ENCODE results near the gene ICAM2.
"Not testable (repeated sequence)": the region's sequence is repeated elsewhere in the genome, so short reads cannot be mapped to it uniquely, and the experiment has no call there.

The ICAM2 gene

DNA sequence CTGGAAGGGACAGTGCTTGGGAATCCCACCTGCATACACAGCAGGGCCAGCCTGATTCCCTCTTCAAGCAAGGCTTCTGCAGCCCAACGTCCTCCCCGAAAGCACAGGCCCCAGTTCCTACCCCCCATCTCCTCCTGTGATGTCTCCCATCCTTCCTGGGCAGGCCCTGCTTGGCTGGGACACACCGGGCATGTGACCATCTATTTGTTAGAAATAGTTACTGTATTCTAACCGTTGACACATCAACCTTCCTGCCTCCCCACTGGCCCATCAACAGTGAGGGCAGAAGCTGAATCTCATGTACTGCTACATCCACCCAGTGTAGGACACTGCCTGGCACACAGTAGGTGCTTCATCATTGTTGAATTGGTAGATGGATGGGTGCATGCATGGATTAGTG is 11.6 kb downstream of the ICAM2 start:
- no peak for DNase-seq

DNA sequence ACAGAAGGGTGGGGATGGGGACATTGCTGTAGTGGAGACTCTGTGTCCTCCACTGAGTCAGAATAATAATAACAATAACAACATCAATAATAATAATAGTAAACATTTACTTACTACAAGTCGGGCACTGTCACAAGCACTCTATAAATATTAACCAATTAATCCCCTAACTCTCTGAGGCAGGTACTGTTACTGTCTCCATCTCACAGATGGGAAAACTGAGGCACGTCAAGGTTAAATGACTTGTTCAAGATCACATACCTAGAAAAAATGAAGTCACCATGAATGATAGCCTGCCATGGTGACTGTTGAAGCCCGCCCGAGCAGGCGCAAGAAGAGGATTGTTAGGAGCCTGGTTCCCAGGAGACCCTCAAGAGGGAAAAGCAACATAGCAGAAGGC is 12.1 kb downstream of the ICAM2 start:
- no peak for DNase-seq

DNA sequence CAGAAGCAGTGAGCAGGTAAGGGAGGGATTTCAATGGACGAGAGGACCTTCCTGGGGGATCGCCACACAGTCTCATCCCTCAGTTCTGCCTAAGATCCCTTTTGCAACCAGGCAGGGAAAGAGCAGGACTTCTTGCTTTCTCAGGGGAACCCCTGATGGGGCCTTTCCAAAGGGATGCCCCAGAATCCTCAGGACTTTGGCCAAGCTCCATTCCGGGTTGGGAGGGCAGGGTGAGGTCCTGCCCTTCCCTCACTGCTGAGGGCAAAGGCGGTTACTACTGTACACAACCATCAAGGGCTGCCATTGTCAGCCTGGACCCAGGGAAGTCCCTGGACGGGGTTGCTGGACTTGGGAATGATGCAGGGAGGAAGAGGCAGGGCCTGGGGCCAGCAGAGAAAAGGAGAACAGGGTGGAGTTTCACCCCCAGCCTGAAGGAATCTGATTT is 12.6 kb downstream of the ICAM2 start:
- DNase-seq, result no peak

DNA sequence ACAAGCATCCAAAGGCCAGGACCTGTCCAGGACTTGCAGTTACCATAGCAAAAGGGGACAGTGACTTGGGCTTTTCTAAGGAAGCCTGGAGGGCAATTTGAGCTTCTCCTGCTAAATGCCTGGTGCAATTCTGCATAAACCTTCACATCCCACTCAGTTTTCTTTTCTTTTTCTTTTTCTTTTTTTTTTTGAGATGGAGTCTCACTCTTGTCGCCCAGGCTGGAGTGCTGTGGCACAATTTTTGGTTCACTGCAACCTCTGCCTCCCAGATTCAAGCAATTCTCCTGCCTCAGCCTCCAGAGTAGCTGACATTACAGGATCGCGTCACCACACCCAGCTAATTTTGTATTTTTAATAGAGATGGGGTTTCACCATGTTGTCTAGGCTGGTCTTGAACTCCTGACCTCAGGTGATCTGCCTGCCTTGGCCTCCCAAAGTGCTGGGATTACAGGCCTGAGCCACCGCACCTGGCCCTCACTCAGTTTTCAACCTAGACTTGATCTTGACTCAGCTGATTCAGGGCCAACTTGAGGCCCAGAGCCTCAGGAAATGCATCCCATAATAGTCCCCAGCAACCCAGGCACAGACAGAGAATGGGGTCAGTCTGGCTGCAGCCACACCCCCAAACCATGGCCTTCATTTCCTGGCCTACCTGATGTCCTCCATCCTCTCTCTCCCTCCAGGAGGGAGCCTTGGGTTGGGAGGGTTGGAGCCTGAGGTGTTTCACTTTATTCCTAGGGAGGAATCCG is 13.2 kb downstream of the ICAM2 start:
- not testable (repeated sequence) for DNase-seq

DNA sequence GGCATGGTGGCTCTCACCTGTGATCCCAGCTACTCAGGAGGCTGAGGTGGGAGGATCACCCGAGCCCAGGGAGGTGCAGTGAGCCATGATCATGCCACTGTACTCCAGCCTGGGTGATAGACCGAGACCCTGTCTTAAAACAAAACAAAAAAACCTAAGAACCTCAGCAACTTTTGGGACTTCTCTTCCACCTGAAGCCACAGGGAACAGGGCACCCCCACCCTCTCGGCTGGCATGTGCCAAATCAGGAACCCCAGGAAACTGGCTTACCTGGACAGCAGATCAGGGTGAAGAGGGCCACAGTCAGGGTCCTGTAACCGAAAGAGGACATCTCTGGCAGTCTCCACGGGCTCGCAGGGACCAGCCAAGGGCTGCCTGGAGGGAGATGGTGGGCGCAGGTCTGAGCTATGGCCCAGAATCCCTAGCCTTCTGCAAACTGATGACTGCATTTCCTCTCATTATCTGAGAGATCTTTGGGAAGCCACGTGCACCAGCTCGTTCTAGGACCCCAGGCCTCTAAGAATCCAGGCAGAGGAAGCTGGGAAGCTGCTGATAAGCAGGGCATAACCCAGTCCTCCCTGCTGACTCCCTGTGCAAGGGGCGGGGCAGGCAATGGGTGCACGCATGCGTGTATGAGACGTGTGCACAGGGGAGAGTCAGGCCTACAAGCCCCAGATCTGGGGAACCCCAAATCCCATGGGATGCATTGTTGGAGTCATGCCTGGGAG is 13.9 kb downstream of the ICAM2 start:
- DNase-seq, result no peak

DNA sequence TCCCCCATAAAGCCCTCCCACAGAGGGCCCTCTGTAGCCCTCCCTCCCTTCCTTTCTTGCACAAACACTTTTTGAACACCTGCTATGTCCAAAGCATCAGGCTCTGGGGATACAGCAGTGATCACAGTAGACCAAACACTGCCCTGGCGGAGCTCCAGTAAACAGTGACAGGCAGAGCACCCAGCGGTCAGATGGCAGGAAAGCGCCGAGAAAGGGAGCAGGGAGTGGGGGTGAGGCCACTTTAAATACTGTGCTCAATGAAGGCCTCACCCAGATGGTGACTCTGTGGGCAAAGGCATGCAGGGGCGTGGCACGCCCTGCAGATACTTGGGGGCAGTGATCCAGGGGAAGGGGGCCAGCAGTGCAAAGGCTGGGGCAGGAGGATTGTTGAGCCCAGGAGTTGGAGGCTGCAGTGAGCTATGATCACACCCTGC is 14.7 kb downstream of the ICAM2 start:
- no peak for DNase-seq

DNA sequence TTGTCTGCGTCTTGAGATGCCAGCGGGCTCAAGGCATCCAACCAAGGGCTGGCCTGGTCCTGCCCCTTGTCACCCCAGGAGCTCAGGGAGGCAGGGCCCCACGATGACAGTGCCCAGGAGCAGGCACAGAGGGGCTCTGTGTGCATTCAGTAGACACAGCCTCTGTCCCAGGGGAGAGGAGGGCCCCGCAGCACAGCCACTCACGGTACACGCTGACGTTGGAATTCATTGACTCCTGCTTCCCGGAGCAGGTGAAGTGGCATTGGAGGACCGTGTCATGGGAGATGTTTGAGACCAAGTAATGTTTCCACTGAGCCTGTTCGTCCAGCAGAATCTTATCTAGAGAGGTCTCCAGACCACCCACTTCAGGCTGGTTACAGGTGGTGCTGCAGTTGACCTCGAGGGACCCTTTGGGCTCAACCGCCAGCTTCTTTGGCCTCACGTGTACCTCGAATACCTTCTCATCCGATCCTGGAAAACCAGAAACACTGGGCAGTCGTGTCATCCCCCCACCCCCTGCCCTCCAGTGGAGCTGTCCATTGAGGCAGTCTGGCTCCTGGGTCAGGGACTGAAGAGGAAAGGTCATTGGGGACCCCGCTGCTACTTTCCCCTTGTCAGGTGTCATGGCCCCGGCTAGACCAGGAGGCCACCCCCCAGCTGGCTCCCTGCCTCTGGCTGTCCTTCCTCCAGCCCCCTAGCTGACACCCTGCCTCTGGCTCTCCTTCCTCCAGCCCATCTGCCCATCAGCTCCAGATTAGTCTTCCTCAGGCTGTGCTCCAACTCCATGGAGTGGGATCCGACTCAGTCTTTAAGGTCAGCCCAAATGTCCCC is 15.3 kb downstream of the ICAM2 start:
- no peak for DNase-seq

DNA sequence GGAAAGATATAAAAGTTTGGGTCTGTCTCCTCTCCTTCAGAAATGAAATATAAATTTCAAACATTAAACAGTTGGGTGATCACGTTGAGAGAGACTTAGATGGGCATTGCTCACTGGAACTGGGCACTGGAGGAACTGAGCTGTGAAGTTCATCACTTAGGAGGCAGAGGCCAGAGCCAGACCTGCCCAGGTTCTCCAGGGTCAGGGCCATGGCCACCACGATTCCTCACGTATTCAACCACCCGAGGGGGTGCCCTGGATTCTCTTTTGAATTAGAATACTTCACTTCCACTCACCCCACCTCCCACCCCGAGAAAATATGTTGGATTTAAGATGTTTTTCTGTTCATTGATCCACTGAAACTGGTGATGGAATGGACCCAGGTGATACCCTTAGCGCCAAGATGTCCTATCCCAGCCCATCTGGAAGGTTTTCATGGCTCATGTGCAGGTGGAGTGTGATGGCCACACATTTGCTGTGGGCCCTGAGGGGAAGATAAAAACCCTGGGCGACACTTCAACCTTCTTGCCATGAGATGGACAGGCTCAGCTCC is 16.1 kb downstream of the ICAM2 start:
- no peak for DNase-seq

DNA sequence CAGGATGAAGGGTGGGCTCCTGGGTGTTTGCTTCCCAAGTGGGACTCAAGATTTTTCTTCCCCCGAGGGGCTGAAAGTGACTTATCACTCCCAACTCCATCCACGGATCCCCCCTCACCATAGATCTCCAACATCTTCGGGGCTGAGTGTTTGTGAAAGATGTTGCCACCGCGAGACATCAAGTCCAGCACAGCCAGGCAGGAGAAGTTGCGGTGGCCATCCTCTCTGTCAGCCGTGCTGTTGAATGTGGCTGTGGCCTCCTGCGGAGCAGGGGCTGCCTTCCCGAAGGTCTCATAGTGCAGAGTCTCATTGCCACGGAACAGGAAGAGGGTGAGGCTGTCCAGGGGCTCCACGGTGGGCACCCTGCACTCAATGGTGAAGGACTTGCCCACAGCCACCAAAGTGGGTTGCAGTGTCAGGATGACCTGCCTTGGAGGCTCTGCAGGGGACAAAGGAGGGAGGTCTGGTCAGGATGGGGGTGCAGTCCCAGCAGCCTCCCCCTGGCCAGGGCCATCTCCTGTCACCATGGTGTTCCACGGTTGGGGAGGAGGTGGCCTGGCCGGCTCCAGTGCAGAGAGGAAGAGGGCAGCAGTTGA is 16.8 kb downstream of the ICAM2 start:
- no peak for DNase-seq

DNA sequence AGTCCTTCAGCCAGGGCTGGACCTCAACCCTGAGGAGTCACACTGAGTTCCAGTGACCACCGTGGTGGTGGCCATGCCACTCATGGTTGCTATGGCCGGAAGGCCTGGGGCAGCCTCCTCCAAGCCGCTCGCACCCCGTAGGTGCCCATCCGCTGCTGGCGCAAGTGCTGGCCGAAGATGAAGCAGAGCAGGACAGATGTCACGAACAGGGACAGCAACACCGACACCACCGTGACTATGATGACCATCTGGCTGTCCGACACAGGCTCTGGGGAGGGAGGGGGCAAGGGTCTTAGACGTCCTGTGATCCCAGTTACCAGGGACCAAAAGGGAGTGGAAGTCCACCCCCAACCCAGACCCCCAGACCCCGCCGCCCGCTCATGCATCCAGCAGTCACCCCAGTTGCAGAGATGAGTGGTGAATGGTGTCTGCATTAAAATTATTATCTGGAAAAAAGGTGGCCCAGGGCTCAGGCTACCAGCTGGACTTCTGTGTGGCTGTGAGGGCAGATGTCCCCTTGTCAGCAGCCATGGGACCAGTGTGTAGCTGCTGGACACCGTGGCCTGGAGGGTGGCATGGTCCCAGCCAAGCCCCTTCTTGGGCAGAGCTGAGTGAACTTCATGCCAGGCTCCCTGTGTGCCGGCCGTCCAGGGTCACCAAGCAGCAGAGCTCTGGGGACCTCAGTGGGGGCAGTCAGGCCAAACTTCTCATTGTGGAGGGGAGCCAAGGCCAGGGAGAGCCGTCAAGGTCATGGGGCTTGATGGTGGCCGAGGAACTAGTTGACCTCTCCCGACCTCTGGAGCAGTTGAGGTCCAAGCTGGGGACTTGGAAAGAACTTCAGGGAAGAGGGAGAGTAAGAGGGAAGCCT is 17.5 kb downstream of the ICAM2 start:
- DNase-seq, result no peak

DNA sequence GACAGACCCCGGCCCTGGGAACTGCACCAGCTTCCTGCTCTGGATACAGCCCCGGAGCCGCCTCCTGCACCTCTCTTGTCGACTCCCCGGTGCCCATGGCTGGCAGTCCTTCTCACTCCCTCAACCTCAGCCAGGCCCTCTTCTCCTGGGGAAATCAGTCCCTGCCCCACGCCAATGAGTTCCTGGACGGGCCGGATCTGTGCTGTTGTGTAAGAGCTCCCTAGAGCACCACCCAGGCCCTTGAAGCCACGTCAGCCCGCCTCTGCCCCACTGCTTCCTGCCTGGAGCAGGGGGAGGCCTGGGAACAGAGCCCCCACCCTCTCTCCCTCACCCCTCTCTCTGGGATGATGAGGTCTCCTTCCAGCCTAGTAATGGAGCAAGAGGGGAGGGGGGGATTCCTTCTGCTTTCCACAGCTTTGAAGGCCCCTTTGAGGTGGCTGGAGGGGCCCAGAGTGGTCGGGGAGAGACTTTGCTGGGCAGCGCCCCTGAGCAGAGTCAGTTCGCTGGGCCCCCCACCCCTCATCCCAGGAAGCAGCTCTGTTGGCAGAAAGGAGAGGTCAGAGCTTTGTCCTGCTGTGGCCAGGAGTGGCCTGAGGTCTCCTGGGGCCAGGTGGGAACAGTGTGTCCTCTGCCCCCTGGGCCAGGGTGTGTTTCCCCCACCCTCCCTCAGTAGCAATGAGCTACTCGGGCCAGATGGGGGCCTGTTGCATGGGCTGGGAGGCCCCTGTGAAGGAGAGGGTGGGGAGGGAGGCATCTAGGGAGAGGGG is 18.5 kb downstream of the ICAM2 start:
- no peak for DNase-seq

DNA sequence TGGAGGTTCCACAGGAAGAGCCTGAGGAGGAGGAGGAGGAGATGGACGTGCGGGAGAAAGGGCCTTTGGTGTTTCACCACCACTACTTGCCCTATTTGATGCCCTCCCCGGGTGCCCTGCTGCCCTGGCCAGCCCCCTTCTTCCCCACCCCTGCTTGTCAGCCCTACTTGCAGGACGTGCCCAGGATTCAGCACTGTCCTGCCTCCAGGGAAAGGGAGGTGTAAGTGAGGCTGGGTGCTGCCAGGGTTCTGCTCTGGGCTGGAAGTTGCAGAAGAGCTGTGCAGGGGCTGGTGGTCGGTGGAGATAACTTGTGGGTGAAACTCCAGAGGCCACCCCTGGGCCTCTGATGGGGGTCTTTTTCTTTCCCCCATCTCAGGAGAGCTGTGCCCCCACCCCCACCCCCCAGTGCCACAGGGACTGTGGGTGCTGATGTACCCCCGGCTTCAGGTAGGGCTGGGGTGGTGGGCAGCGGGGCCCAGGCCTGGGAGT is 19.3 kb downstream of the ICAM2 start:
- no peak for DNase-seq

DNA sequence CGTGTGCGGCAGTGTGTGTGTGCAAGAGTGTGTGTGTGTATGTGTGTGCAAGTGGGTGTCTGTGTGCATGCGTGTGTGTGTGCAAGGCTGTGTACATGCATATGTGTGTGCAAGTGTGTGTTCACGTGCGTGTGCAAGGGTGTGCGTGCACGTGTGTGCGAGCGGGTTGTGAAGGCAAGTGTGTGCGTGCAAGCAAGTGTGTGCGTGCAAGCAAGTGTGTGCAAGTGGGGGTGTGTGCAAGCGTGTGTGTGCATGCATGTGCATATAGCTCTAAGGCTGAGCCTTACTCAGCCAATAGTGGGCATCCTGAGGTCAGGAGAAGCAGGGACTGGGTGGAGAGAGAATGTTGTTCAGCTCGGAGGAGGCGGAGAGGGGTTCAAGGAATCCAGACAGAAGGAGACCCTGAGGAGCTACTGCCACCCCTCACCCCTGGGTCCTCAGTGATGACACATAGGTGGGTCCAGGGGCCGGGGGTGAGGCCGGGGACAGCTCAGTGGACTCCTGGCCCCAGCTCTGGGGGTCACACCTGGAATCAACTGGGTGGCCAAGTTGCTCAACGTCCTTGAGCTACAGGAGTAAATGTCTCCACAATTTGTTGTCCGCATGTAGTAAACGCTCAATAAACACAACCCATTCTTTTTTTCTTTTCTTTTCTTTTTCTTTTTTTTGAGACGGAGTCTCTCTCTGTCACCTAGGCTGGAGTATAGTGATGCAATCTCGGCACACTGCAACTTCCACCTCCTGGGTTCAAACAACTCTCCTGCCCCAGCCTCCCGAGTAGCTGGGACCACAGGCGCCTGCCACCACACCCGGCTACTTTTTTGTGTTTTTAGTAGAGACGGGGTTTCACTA is 20.5 kb downstream of the ICAM2 start:
- no peak for DNase-seq

DNA sequence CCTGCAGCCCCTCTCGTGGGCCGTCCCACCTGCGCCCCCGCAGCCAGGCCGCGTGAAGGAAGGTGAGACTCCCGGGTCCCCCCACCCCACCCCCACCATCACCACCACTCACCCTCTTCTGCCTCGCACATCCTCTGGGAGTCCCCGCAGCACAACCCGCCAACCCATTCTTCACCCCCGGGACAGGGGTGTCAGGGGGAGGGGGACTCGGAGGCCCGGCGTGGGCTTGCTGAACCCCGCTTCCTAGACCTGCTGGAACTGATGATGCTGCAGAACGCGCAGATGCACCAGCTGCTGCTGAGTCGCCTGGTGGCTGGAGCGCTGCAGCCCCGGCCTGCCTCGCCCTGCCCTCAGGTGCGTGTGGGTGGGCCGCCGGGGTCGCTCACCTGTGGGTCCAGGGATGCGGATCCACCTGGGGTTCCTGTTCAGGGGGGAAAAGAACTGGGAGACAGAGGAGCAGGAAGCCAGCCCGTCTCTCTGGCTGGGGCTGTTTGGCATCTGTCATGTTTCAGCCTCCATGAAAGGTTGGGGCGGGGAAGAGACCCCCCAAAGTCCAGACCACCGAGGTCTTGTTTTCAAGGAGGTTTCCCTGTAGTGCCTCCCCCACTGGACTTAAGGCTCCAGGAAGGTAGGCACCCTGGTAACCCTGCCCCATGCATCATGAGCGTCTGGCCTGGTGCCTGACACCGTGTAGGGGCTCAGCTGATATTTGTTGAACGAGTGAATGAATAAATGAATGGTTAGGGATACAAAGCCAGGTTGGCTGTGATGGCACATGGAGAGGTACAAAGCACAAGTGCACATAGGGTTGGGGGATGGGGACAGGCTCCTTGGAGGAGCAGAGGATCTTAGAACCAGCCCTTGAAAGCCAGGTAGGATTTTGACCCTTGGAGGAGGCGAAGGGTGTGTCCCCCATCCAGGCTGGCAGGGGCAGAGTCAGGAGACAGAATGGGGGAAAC is 21.4 kb downstream of the ICAM2 start:
- DNase-seq, result no peak

DNA sequence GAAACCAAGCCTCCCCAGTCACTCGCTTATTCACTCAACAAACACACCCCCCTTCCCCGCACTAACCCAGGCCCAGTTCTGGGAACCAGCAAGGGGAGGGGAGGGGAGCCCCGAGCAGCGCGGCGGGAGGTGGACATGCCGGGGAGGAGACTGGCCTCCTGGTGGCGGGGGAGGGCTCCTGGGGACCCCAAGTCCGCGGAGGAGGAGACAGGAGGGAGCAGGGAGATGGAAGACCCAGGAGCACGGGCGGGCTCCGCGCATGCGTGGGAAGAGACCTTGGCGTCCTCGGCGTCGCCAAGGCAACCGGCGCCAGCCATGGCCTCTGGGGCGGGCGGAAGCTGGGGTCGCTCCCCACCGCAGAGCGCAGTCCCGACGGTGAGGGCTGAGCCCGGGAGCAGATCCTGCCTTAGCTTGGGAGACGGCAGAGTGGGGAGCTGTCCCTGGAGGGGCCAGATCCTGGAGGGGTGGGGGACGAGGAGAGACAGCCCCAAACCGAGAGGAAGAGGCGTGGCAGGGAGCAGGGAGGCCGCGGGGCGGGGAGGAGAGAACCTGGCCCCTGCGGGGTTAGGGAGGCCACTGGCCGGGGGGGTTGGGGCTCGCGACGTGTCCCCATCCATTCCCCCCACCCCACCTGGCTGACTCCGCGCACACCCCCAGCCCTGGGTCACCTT is 22.2 kb downstream of the ICAM2 start, which contains the start of gene PRR29:
Gene PRR29, plus strand, starts transcription at position 302 of the 671 bp plus-strand sequence. Its CDS starts 14 bp downstream, at position 316.
- peak; percentile 83 for DNase-seq

DNA sequence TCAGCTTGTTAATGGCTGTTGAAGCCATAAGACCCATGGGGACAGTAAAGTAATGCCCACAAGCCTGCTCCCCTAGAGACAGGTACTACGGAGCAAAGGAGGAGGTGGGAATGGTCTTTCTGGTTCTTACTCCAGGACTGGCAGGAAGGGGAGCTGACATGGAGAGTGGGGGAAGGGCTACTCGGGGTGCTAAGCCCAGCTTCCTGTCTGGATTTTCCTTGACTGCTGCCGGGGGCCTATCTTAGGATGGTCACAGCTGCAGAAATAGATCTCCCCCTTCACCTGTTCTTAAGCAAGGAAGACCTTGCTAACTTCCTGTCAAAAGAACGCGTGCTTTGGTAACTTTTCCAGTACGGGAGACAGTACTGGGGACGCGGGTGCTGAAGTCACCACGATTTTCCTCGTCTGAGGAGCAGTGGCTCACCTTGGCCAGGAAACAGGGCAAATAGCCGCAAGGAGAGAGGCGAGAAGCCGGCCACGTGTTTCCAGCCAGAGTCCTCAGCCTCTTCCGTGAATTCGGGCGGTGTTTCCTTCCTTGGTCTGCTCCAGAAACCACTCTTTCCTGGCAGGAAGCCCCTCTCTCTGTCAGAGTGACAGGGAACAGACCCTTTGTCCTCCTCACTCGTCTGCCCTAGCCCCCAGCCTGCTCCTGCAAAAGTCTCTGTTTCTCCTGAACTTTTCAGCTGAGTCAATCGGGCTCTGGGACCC is 22.9 kb downstream of the ICAM2 start:
- no peak for DNase-seq

Measured in NCI-H2171 (cell line).